Measurements from ENCODE around the gene CDH6. TPM values are rescaled to one million over a fixed set of nuclear protein-coding genes. Genes with fewer than 3 reads are reported as not detected.

The CDH6 gene
- total and polyA plus RNA-seq, 10 of the 15 experiments (the other 5 are each of a cell fraction or from before 2014, with no cell fraction given) = 0.01 TPM; not detected in 9

GRCh38 chr5:31346896-31347551 is 153.5 kb downstream of the CDH6 start:
- in situ Hi-C loops (cut with MboI) (no loop called here), intact Hi-C loops (cut with micrococcal nuclease; ENCODE audit: unreplicated experiment) (no loop called here)
- H3K27me3 ChIP-seq (replicated peaks in 1 of 2; ENCODE audit: control insufficient read depth in 2 of 2, insufficient read depth in 2 of 2, low read length in 1 of 2) = no peaks in the 10 kb centered on the region
- H3K27ac ChIP-seq (ENCODE audit: control insufficient read depth, insufficient read depth) = no peak overlapping the region
- no peaks in the 10 kb centered on the region for H4K20me1 ChIP-seq (ENCODE audit: control insufficient read depth, insufficient read depth)
- ChIA-PET RAD21 (ENCODE audit: unreplicated experiment) (no interaction called here), SMC1A (ENCODE audit: uncharacterized antibody, unreplicated experiment) (interaction anchor here (0.7 kb wide), 1 partner anchor 12 kb away, joined by 3 read pairs; no protein-coding TSS in a partner anchor), CTCF (no interaction called here), POLR2A (no interaction called here)
- no peaks in the 10 kb centered on the region for H3K79me2 ChIP-seq (ENCODE audit: control insufficient read depth, insufficient read depth, low read length)
- H3K4me2 ChIP-seq (ENCODE audit: control insufficient read depth, insufficient read depth) = no peak overlapping the region
- TF ChIP-seq KDM1A (IDR thresholded peaks at IDR 0.05; ENCODE audit: borderline replicate concordance) (no peak), PRDM15 (CRISPR knock-in tag; IDR thresholded peaks at IDR 0.05) (no peak), CHD2 (IDR thresholded peaks at IDR 0.05; ENCODE audit: borderline replicate concordance, low read depth, low read length) (no peak), CHD4 (IDR thresholded peaks at IDR 0.05) (no peak), GABPA (IDR thresholded peaks at IDR 0.05; ENCODE audit: low read depth) (no peak), PML (IDR thresholded peaks at IDR 0.05; ENCODE audit: low read length) (no peak), SUZ12 (IDR thresholded peaks at IDR 0.05; ENCODE audit: unreplicated experiment) (no peak), TCF7 (IDR thresholded peaks at IDR 0.05; ENCODE audit: borderline replicate concordance) (no peak), ATF2 (IDR thresholded peaks at IDR 0.05; ENCODE audit: low read length) (no peak)
- H3K9me3 ChIP-seq (replicated peaks; ENCODE audit: control insufficient read depth, insufficient read depth, low read length) = no peaks in the 10 kb centered on the region
- 0% methylated on average over 3 of the region's 3 CpGs for WGBS (ENCODE audit: insufficient coverage, insufficient replicate concordance, low lambda C conversion rate, missing lambda C conversion rate)
- H3K4me1 ChIP-seq (ENCODE audit: control insufficient read depth, insufficient read depth, low read length) = no peaks in the 10 kb centered on the region
- H3K36me3 ChIP-seq (ENCODE audit: control insufficient read depth in 2 of 2, insufficient read depth in 2 of 2, low read length in 1 of 2) = no peaks in the 10 kb centered on the region
- H2AFZ ChIP-seq (ENCODE audit: control insufficient read depth, low read depth, low read length) = no peak overlapping the region
- no peak for FAIRE-seq
- no peak overlapping the region for H3K9ac ChIP-seq (ENCODE audit: control insufficient read depth, insufficient read depth, low read length)
- no peak for ATAC-seq
- BruUV-seq (replicated peaks) = no TSS peak
- DNase-seq (ENCODE audit: low read depth, low spot score) = no peak
- H3K4me3 ChIP-seq = no peak overlapping the region
